GM13977 (cell line): ENCODE measurements around the gene FNDC7.
A peak's percentile ranks its signal among the peaks of the same experiment; 100 is the strongest.

Experiments
- DNase-seq: peaks from one replicate; pipeline ENCODE4 v3.0.0; 2012; ENCODE audit warnings: low spot score
- in situ Hi-C: fragments of 300-500 bp; cut with MboI; formaldehyde crosslinking; loops from one replicate; pipeline ENCODE4 v1.12.0; 2022; ENCODE audit warnings: low sequenced_read_pairs, low pct_unique_long_range_greater_than_20kb, mixed read lengths, inconsistent platforms; ENCODE audit not compliant: unreplicated experiment
- TF ChIP-seq, protein P1 (sequence below): IDR thresholded peaks from 2 replicates; pipeline ENCODE4 v1.5.1; 2012; ENCODE audit warnings: mild to moderate bottlenecking, control low read depth; ENCODE audit not compliant: insufficient read depth; ENCODE audit errors: extremely low read depth, missing control alignments

FNDC7 gene

DNA sequence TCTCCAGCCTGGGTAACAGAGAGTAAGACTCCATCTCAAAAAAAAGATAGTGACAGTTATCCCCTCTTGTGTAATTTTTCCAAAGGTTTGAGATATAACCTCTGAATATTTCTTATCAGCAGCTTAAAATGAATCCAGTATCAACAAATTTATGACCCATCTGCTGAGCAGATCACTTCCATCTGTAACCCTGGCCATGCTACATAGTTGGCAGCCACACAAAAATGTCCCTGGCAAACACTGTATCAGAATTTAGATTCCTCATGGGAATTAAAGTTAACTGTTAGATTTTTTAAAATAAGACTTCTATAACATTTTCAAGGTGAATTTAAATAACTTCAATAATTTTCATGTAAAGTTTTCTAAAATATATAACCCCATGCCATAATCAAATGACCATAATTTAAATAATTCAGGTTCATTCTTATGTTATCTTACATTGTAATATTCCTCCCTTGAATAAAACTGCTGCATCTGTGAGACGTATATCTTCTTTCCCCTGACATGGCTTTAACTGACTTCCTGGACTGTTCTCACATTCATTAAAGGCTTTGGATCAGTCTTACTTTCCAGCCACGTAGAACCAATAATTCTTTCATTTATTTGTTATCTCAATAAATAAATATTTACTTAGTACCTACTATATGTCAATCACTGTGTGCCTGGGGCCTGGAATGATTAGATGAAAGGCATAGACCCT, 25.9 kb upstream of the FNDC7 start:
- TF ChIP-seq, protein P1, sequence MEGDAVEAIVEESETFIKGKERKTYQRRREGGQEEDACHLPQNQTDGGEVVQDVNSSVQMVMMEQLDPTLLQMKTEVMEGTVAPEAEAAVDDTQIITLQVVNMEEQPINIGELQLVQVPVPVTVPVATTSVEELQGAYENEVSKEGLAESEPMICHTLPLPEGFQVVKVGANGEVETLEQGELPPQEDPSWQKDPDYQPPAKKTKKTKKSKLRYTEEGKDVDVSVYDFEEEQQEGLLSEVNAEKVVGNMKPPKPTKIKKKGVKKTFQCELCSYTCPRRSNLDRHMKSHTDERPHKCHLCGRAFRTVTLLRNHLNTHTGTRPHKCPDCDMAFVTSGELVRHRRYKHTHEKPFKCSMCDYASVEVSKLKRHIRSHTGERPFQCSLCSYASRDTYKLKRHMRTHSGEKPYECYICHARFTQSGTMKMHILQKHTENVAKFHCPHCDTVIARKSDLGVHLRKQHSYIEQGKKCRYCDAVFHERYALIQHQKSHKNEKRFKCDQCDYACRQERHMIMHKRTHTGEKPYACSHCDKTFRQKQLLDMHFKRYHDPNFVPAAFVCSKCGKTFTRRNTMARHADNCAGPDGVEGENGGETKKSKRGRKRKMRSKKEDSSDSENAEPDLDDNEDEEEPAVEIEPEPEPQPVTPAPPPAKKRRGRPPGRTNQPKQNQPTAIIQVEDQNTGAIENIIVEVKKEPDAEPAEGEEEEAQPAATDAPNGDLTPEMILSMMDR = no peak
- in situ Hi-C loops = no loop called here
- DNase-seq = no peak

GRCh38 chr1:108691128-108691941, 21.4 kb upstream of the FNDC7 start:
- in situ Hi-C loops = no loop called here
- TF ChIP-seq, protein P1 = no peak
- no peak for DNase-seq

- TF ChIP-seq, protein P1 = no peak
- peak; percentile 94 for DNase-seq
- in situ Hi-C loops = no loop called here
These were observed 20.6 kb upstream of the FNDC7 start, which contains the start of gene PRPF38B for GRCh38 chr1:108691942-108692723. Gene PRPF38B, plus strand, starts transcription at chr1:108692310. Its CDS starts 282 bp downstream, at chr1:108692592.

DNA sequence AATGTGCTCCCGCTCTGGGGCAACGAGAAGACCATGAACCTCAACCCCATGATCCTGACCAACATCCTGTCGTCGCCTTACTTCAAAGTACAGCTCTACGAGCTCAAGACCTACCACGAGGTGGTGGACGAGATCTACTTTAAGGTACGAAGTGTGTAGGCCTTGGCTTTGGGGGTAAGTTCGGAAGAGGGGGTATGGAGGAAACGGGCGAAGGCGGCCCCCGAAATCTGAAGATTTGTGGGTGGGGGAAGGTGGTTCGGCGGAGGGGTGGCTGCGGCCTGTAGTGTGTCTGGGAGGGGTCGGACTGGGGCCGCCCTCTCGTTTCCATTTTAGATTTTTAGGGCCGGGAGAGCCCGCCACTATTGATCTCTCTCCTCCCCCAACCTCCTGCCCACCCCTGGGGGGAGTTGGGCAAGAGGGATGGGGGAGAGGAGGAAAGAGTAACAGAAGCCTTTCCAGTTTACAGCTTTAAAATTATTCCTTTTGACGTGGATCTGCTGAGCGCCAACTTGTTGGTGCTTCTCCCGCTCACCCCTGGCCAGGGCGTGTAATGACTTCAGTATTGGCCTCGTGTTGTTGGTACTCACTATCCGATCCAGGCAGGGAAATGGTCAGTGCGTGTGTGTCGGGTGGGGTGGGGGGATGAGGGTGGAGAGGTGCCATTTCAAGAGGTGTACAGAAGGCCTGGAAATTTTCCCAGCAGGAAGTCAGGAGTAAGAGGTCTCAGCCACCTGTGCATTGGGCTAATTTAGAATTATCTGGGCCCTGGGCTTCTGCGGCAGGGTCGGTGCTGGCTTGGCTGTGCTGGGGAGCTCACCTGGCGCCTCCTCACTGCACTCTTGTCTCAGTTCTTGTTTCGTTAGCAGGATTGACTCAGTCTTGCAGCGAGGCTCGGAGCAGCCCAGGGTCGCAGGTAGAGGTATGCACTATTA, 19.7 kb upstream of the FNDC7 start:
- in situ Hi-C loops = no loop called here
- TF ChIP-seq, protein P1 = no peak
- DNase-seq = peak; percentile 58

- no peak for DNase-seq
- in situ Hi-C loops = no loop called here
- TF ChIP-seq, protein P1 = no peak
These were observed 17.2 kb upstream of the FNDC7 start for GRCh38 chr1:108695535-108695934.
